NCI-H446 (cell line): ENCODE measurements around the gene VWCE.

Experiments
- DNase-seq, 2 experiments: peaks; one replicate each; lab custom pipeline; 2025; lab: John Stamatoyannopoulos, UW

Gene VWCE

GRCh38 chr11:61281581-61282250 is 13.4 kb downstream of the VWCE start:
- DNase-seq: no peak

DNA sequence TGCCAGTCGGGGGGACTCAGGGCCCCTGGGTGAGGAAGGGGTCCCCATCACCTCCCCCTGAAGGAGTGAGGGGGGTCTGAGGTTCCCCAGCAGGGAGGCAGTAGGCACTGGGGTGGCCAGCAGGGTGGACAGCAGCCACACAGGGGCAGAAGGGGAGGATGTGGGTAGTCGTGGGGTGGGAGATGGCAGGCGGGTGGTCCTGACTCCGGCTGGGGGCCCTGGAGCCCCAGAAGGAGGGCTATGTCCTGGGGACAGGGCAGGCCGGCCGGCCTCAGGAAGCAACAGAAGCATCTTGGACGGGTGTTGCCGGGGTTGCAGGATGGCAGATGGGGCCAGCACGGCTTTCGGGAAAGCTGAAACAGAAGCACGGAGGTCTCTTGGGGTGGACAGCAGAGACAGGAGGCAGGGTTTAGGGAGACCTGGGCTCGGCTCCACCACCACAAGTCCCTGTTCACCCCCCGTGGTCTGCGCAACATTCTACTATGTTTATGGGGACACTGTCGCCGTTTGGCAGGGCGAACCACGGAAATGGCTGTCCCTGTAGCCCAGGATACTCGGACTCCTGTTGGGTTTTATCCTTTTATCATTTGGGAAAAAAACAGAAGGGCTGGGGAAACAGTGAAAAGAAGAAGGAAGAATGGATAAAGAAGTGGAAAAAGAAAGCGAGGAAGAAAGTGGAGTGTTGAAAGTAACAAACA is 14.1 kb downstream of the VWCE start:
- no peak for DNase-seq

GRCh38 chr11:61279934-61280659 is 15.0 kb downstream of the VWCE start:
- no peak for DNase-seq

DNA sequence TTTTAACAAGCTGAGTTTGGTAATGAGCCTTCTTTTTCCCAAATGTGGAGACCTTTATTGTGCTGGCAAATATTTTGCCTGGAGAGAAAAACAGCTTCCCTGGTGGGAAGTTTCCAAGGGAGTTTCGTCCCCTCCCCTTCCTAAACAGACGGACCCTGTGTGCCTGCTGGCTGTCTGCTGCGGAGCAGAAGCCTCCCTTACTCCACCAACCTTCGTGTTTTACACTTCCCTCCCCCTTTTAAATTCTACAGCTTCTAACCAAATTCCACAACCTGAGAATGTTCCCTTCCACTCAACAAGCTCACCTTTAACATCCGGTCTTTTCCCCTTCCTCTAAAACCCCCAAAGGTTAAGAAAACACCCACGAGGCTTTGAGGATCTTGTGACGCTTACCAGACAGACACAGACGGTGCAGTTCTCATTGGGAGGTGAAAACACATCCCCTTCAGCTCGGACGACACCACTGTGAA is 17.1 kb downstream of the VWCE start:
- DNase-seq: no peak

GRCh38 chr11:61277186-61278000 is 17.7 kb downstream of the VWCE start:
- DNase-seq: no peak

DNA sequence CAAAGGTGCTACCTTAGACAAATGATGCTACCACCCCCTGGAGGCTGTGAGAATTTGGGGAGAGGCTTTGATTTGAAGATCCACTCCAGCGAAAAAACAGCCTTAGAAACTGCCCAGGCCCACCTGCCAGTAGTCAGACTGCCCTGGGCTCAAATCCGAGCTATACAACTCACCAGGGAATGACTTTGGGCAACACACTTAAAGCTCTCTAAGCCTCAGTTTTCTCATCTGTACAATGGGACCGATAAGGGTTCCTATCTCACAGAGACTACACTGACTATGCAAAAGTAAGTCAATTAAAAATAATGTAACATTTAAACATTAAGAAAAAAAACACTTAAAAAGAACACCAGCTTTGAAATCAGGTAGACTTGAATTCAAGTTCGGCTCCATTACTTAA is 19.9 kb downstream of the VWCE start:
- no peak for DNase-seq

- no peak for DNase-seq
These were observed 21.0 kb downstream of the VWCE start for GRCh38 chr11:61274084-61274483.

DNA sequence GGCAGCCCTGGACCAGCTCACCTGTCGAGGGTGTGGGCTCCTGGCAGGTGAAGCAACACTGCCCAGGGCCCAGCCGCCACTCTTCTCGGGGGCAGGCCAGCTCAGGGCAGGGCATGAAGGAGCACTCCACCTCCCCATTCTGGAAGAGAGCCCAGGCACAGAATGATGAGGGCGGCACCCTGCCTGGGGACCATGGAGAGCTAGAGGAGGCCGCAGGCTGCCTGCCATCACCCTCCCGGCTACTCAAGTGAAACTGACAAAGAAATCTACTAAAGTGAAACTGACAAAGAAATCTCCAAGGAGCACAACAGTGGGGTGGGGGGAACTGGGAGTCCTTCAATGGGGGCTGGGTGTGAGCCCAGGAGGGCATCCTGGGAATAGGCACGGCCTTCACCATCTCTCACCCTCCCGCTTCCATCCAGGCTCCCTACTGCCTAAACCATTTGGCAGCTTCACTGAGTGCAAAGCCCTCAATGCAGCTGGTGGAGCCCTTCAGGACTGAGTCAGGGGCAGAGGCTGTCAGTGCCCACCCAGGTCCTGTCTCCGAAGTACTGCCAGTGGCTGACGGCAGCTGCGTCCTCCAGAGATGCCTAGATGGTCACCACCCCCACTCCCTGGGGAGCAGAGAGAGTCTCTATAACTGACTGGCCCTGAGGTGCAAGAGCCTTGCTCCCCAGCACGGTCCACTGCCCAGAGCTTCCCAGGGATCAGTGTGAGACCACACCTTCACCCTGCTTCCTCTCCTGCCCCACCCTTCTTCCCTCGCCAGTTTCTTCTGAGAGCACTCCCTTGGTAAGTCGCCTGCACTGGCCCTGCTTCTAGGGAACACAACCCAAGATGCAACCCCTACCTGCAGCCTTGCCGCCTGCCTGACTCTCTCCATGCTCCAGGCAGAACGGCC is 21.7 kb downstream of the VWCE start:
- DNase-seq: no peak

GRCh38 chr11:61272731-61273130 is 22.4 kb downstream of the VWCE start:
- no peak for DNase-seq

DNA sequence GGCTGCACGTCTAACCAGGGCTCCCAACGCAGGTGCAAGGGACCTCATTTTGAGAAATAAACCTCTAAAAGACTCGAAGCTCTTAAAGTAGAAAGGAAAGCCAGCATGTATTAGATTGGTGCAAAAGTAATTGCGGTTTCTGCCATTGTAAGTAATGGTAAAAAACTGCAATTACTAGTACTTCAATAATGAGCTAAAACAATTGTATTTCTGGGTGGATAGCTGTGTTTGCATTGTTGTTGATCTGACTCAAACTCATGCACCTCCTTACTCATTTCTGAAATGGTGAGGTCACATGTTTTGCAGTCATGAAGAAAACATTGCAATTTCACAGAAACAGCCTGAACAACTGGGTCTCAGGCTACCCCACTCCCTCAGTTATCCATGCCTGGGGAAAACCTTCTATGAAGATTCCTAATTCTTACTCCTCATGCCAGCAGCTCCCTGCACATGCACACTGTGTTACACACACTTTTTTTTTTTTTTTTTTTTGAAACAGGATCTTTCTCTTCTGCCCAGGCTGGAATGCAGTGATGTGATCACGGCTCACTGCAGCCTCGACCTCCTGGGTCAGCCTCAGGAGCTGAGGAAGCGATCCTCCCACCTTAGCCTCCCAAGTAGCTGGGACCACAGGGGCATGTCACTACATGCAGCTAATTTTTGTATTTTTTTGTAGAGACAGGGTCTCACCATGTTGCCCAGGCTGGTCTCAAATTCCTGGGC is 24.6 kb downstream of the VWCE start:
- no peak for DNase-seq

- no peak for DNase-seq
These were observed 26.4 kb downstream of the VWCE start for GRCh38 chr11:61268588-61269250.

GRCh38 chr11:61267437-61267841 is 27.7 kb downstream of the VWCE start:
- DNase-seq: no peak

GRCh38 chr11:61266602-61267001 is 28.5 kb downstream of the VWCE start:
- DNase-seq: no peak

DNA sequence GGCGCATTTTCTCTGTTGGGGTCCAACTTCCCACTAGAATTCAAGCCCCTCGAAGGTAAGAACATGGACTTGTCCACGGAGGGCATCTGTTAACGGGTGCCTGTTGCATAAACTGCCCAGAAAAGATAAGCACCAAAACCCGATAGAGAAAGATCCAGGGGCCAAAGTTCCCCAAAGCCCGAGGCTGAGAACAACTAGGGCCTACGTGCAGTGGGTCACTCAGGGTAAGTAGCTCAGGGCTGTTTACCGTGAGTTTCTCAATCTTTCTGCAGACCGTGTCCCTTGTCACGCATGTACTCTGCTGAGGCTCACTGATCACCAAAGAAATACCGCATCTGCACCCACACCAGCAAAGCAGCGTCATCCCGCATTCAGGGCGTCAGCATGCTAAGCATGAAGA is 29.8 kb downstream of the VWCE start:
- DNase-seq: no peak

- no peak for DNase-seq
These were observed 30.3 kb downstream of the VWCE start for GRCh38 chr11:61264795-61265194.

DNA sequence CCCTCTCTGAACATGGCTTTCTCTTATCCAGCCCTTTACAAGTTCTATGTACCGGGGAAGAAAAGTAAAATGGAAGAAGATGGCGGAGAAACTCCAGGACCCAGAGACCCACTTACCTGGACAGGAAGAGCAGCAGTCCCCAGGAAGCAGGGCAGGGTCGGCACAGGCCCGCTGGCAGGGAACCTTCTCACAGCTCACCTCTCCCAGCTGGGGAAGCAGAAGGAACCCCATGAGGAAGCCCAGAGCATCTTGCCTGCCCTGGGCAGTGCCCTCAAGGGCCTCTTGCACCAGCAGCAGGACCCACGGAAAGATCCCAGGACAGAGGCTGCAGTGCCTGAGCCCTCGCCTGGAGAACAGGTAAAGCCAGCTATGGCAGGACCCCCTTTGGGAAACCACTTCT is 30.7 kb downstream of the VWCE start:
- DNase-seq: no peak

DNA sequence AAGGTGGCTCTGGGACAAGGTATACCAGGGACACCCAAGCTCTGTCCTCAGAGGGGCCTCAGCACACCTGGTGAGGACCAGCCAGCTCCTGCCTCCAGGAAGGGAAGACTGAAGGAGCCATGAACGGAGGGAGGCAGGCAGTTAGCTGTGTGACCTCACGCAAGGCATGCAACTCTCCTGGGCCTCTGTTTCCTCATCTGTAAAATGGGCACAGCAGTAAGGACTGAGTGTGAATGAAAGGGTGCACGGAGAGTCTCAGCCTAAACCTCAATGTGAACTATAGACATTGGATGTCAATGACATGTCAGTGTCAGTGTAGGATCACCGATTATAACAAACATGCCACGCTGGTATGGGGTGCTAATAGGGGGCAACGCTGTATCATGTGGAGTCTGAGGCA is 35.8 kb downstream of the VWCE start:
- DNase-seq: no peak

GRCh38 chr11:61258546-61258945 is 36.6 kb downstream of the VWCE start:
- DNase-seq: no peak

DNA sequence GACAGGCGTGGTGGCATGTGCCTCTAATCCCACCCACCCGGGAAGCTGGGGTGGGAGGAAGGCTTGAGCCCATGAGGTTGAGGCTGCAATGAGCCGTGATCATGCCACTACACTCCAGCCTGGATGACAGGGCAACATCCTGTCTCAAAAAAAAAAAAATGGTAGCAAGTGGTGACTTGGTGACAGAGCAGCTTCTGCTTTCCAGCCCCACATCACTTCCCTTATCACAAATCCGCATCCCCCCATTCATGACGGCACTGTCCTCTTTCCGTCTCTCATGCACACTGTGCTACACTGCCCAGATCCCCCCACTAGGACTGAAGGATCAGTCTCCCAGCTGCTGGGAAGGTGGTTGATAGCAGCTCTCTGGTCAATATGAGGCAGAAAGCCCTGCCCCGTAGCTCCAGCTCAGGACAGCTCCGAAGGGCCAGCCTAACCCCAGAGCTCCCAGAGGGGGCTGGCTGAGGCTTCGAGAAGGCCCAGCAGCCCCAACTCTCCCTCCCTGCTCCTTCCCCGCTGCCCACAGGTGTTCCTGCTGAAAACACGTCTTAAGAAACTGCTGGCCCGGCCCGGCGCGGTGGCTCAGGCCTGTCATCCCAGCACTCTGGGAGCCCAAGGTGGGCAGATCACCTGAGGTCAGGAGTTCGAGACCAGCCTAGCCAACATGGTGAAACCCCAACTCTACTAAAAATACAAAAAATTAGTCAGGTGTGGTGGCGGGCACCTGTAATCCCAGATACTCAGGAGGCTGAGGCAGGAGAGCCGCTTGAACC is 38.2 kb downstream of the VWCE start:
- DNase-seq: no peak
